ENCODE results near the gene ZSWIM6.

The ZSWIM6 gene

DNA sequence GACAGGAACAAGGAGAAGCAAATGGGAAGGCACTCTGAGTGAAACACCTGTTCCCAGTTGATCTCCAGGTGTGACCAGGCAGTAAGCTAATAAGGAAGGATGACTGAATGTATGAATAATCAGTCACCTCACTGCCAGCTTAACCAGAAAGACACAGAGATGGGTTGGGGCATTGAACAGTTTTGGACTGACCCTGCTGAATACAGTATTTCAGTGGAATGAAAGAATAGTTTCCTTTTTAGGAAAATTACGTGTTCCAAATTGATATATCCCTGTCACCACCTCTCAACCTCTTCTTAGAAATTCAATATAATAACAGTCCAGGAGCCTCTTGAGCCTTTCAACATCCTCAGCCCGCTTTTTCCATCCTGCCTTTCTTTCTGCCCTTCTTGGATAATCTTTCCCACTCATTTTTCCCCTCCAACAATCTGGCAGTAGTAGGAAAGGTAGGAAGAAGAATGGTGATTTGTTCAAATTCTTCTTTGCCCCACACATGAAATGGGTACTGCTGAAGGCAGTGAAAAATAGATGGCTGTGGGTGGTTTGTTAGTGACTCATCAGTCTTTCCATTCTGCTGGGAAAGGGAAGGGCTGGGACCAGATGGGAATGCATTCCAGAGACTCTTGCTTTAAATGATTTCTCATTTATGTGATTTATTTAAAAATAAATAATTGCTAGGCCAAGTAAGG is 117.9 kb downstream of the ZSWIM6 start:
- no peak for FAIRE-seq

DNA sequence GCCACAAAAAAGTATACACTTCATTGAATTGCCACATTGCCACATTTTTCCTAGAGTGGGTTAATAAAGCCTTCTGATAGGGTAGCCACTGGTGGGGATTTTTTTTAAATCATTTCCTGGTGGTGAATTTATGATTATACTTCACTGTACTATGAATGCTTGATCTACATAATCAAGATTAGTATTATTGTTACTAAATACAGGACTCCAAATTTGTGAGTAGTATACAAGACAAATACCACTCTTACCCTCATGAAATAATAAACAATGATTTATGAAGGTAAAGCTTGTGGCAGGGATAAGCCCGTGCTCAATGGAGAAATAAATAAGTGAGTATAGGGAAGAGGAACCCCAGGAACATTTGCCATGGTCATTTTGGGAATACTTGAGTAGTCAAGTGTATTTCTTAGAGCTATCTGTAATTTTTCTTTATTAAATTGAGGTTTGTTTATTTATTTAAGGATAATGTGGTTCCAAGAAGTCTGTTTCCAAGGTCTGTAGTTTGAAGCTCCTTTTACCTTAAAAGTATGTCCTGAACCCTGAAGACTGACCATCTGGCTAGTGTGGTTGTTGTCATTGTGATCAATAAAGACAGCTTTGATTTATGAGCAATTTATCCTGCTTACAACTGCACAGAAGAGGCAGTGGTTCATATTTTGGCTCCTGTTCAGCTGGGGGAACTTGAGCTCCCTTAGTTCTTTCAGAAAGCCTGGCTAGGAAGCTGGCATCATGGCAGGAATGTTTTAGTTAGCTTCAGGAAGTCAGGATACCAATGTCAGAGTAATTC is 118.6 kb downstream of the ZSWIM6 start:
- no peak for FAIRE-seq

DNA sequence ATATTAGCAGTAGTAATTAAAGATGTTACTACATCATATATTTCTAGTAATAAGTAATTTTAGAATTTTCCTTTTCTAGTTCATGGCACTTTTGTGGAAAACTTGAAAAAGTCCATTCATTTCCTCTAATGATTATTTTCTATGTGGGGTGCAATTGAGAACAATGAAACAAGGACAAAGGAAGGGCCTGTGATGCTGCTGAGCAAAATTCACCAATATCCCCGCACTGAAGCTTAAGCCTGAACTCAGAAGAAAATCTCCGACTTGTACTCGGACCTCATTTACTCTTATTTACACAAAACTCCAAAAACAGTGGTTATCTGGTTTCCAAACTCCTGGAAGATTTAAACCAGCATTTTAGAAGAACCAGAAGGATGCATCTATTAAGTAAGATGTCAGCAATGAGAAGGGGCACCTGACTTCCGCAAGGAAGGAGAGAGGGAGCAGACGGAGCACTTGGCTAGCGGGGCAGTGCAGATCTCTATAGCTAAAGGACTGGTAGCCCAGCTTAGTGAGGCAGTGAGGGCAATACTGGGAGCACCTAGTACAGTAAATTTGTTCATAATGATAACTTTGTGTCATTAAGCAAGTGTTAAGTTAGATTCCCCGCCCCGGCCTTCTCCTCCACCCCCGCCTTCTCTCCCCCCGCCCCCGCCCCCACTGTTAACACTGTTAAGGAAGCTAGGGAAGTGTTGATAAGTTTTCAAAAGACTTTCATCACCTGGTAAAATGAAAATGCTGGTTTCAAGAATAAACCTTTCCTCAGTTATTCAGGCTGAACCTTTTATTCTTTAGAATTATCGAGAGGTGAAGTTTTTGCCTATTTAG is 123.3 kb downstream of the ZSWIM6 start:
- FAIRE-seq, result no peak

DNA sequence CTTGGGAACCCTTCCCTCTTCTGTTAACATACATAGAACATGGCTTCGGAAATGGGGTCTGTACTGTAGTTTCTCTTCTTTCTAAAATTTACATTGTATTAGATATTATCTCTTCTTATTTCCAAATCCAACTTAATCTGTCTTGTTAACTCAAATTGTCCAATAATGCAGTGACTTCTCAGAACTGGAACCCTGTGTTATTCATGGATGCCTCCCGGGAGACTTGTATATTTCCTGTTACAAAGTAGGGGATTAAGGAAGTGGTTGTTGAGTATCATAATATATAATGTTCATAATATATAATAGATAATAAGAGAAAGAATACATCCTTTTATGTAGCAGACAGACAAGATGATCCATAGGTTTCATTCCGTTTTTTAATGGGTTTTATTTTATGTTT is 128.4 kb downstream of the ZSWIM6 start:
- no peak for FAIRE-seq

DNA sequence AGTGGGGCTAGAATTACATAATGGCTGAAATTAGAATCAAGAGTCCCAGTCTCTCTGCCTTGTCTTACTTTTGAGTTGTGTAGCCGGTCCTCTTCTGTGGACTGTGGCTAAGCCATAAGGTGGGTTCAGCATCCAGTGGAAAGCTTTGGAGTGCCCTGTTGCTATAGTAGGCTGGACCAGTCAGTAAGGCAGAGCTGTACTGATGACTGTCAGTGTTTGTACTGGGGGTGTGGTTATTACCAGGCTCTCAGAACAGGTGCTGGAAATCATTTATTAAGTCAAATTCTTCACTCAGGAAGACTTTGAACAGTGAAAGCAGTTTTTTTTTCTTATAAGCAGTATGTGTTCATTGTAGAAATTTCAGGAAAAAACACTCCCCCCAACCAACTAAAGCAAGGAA is 129.4 kb downstream of the ZSWIM6 start:
- FAIRE-seq, result no peak

DNA sequence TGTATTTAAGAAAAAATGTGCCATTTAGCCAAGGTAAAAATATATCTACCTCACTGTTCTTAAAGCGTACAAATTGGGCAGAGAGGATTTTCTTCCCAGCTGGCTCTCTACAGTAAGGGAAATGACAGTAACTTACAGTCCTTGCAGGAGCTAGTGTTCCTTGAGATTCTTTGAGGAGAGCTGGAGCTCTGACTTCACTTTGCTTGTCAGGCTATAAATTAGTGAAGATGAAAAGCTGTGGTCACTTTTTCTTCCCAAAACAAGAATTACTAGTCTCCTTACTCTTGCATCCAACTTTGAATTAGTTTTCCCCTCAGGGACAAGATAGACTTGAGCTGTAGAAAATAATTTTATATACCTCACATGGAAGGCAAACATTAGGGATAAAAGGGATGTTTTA is 129.9 kb downstream of the ZSWIM6 start:
- no peak for FAIRE-seq

DNA sequence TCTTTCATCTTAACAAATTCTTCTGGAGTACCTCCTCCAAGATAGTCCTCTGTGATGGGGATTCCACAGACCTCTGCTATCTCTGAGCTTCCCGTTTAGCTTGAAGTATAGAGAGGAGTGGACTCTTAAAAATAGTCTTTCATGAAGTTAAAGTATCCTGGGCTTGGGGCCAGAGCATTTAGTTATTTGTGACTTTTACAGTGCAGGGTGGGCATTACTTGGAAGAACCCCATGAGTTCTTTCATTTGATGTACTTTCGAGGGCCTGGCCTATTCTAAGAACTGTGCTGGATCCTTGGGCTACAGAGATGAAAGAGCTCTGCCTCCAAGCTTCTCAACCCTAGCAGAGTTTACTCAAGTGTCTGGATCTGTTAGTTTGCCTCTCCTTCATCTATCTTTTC is 131.5 kb downstream of the ZSWIM6 start:
- FAIRE-seq, result no peak

DNA sequence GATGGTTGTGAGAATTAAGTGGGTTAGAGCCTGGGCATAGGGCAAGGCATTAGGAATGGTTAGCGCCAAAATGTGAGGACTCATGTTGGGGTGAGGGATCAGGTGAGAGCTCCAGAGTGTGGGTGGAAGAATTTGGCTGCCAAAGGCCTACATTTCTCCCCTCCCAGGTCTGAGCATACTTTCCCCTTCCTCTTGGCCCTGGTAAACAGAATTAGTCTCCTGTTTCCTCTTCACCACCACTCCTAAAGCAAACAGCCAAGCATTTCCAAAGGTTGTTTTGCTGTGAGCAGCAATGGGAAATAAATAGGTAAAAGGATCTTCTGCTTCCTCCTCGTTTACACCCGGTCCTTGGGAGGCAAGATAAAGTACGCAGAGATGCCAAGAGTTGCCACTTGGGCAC is 132.5 kb downstream of the ZSWIM6 start:
- FAIRE-seq, result no peak

DNA sequence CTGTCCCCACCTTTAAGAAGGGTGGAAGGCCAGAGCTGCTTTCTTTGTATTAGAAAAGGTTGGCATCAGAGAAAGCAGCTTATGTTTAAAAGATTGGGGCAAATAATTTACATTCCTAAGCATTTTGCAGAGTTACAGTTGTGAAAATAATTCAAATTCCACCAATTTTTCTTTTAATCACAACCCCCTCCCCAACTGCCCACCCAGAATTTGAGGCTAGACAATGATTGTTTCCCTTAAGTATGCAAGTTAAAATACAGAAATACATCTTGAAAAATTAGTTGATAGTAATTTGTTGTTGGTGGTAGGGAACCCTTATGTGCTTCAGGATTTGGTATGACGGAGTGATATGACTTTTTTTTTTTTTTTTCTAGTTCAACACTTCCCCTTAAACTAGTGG is 133.0 kb downstream of the ZSWIM6 start:
- FAIRE-seq, result no peak

DNA sequence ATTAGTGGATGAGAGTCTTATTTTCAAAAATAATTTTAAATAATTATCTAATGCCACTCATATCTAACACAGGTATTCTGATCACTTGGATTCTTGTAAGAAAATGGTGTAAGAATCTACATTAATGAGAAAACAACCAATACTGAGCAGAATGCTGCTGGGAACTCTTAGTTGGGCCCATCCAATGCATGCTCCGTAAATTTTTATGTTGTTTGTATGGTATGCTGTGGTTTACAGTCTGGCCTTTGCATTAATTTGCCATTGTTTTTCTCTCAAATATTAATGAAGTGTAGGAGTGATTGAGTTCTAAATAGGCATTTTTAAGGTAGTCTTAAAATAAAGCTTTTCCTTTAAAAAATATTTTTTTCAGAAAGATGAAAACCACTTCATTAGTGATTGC is 133.4 kb downstream of the ZSWIM6 start:
- FAIRE-seq, result no peak

DNA sequence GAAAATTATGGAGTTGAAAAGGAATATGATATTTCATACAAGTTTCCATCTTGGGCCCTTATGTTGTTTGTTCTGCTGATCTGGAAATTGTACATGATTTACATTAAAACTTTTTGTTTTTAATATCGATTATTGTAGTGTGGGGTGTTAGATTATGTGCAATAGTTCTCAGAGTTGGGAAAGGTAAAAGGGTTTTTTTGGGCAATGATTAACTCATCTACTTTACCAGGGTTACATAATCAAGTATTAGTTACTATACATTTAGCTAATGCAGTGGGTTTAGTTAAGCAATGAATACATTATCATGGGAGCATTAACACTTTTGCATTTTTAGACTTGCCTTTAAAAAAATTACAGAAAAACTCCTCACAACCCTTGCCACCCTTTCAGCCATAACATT is 134.0 kb downstream of the ZSWIM6 start:
- FAIRE-seq, result no peak

DNA sequence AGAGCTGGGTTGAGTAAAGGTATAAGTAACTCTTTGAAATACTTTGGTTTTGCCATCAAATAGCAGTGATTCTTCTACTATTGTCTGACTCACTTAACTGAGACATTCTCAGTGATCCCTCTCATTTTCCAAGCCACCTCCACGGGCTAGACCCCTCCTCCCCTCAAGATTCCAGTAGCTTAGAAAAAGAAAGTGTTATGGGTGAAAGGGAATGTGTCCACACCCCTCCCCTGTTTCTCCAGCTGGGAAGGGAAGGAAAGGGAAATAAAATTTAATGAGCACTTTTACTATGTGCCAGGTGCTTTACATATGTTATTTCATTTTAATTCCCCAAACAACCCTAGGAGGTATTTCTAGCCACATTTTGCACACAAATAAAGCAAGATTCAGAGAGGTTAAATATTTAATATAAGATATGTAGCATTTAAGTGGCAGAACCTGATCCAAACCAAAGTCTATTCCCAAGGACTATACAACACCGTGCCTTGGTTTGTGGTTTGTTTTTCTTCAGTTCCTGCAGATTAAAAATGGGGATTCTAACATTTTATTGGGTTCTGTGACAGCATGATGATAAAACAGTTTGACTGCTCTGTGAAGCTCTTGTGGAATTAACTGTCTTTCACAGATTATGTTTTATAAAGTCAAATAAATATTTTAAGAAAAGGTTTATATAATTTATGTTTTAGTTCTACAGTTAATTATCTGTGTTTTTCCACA is 135.9 kb downstream of the ZSWIM6 start:
- no peak for FAIRE-seq

DNA sequence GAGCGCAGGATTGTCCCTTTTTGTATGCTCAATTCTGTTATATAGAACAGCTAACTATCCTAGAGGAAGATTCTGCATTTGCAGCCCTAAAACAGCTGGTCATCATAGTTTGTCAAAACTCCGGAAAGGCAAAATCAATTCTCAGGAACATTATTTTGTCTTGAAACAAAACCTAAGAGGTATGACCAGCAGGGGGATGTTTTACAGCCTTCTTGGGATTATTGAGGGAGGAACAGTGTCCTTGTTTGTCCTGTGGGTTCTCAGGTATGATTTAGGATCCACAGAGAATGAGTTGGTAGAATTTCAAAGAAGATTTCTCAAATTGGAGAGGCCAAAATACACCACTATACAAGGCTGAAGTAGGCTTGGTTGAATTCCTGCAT is 136.4 kb downstream of the ZSWIM6 start:
- no peak for FAIRE-seq

DNA sequence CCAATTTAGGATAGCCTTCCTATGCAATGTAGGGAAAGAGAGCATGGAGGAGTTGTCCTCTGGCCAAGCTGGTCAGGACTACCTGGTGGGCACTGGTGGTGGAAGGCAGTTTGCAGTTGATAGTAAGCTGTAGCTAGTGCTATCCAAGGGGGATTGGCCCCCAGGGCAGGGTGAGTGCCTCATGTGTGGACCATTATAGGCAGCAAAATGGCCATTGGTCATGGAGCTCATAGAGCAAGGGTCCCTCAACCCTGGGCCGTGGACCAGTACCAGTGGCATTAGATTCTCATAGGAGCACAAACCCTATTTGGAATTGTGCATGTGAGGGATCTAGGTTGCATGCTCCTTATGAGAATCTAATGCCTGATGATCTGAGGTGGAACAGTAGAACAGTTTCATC is 139.3 kb downstream of the ZSWIM6 start:
- FAIRE-seq, result no peak

DNA sequence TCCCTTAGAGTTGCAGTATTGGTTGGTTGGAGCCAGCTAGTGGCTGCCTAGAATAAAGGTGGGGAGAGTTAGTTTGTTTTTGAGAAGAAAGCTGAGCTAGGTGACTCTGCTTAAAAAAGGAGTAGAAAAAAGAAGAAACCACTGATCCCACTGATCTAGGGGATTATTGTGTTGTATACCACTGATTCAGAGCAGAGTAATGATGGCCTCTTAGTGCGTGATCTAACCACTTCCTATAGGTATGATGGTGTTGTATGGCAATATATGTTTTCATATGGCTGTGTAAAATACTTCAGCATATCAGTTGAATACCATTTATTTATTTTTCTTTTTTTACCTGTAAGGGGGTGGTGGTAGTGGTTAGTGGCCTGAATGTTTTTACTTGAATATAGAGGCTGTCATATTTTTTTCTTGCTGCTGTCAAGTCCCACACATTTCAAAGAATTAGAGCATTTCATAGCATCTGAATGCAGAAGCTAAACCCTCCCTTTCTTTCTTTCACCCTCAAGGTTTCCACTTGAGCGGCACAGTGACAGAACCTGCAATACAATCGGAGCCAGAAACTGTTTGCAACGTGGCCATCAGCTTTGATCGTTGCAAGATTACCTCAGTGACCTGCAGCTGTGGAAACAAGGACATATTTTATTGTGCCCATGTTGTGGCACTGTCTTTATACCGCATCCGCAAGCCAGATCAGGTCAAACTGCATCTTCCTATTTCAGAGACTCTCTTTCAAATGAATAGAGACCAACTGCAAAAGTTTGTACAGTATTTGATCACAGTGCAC is 140.3 kb downstream of the ZSWIM6 start:
- FAIRE-seq, result no peak

DNA sequence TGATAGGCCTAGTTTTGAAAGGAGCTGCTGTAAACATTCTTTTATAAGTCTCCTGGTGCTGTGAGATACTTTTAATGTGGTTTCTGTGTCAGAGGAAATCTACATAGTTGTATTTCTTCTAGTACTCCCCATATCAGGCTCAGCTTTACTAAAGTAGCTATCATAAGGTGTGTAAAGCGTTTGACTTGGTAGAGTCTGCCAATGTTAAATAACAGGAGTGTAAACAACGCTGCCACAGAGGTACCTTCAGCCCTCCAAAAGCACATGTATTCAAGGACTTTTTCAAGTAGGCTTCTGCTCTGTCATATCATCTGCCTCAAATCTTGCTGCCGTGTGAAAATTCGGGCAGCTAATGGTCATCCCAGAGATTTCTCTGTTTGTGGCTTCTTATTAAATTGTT is 142.7 kb downstream of the ZSWIM6 start:
- FAIRE-seq, result no peak

DNA sequence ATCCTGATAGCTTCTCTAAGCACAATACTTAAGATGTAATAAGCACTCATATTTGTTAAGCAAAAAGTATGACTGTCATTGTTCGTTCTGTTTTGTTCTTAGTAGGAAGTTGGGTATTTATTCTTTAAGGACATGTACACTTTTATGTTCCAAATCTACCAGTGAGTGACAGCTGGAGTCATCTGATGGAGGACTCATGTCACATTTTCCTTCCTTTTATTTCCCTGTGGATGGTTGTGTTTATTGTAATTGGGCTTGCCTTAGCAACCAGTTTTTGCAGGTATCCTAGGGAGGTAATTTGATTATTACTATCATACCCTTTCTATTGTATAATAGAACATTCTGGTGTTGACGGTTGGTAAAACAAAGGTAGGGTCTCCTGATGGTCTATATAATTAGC is 145.7 kb downstream of the ZSWIM6 start:
- no peak for FAIRE-seq

DNA sequence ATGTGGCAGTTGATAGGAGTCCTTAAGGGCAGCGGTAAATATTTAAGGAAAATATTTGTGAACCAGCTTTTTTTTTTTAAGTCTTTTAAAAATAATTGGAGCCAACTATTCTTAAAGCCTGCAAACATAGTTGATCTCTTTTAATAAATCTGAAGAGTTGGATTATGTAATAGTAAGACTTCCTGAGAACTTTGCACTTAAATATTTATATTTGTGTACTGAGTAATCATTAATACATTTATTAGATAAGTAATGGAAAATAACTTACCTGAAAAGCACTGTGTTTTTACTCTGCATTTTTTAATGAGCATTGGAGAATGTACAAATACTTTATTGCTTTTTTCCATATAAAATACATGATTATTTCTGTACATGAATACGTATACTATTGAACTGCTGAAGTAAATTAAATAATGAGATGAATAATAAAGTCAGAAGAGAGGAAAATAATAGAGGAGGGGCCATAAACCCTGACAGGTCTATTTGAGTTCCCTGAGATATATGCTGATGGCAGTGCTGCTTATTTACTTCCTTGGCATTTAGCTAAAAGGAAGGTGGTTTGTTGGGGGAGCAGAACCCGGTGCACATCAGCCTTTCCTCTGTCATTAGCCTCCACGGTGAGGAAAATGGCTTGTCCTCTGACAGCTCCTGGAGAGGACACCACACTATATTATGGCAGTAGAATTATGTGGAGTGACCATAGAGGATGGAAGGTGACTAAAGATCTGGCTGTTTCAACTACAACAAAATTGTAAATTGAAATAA is 148.0 kb downstream of the ZSWIM6 start:
- no peak for FAIRE-seq

DNA sequence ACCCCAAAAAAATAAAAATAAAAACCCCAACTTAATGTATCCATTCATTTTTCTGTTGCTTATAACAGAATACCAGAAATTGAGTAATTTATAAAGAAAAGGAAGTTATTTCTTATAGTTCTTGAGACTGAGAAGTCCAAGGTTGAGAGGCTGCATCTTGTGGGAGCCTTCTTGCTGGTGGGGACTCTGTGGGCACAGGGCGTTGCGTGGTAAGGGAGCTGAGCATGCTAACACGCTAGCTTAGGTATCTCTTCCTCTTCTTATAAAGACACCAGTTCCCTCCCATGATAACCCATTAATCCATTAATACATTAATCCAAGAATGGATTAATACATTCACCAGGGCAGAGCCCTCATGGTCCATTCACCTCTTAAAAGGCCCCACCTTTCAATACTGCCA is 150.9 kb downstream of the ZSWIM6 start:
- FAIRE-seq, result no peak

DNA sequence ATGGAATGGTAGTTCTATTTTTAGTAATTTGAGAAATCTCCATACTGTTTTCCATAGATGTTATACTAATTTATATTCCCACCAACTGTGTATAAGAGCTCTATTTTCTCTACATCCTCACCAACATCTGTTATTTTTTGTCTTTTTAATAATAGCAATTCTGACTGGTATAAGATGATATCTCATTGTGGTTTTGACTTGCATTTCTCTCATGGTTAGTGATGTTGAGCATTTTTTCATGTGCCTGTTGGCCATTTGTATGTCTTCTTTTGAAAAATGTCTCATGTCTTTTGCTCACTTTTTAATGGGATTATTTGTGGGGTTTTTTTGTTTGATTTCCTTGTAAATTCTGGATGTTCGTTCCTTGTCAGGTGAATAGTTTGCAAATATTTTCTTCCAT is 154.4 kb downstream of the ZSWIM6 start:
- FAIRE-seq, result no peak

DNA sequence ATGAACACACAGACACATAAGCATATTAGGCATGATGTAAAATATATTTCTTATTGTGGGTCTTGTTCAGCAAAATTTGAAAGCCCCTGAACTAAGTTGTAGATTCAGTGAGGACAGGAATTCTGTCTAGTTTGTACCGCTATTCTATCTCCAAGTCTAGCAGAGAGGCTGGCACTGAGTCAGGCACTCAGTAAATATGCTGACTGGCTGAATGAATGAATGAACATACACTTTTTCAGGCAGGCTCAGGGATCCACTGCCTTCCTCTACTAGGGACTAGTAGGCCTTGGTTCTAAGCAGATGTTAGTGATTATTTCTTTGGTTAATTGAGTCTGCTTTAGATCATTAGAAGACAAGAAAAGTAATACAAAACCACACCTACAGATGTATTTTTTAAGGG is 157.5 kb downstream of the ZSWIM6 start:
- FAIRE-seq, result no peak

DNA sequence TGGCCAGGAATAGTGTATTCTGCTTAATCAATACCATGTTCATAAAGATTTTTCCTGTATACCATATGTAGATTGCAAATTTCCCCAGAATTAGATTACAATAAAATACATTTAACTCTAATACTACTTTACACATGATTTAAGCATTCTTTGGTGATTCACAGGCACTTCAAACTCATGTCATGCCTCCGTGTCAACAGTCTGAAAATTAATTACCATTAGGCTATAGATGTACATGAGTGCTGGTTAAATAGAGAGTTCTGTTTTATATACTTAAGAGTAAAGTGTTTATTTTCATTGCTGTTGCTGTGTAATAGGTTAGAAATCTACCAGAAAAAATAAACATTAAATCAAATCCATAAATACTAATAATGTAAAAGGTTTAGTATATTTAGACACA is 159.8 kb downstream of the ZSWIM6 start:
- FAIRE-seq, result no peak

All from colon (tissue), 2 donors.